ENCODE results near the gene BRINP1.

DNA sequence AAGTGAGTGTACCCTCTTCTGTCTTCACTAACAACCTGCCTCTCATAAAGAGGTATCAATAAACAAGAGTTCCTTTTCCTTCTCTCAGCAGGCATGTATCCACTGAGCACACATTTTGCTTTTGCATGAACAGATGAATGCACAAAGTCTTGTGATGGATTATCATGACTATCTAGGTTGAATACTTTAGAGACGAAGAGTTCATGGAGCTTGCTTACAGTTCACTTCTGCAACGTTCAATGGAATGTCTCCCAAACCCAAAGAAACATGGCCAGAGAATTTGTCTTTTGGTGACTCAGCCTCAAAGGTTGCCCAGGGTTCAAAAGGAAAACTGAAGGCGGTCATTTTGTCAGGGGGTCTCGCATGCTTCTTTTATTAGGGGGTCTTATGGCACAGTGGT, 55.4 kb downstream of the BRINP1 start:
- no peak for TF ChIP-seq POLR2A (IDR thresholded peaks at IDR 0.05; ENCODE audit: low read depth, low read length)
- no peak for TF ChIP-seq IKZF1 (conservative IDR thresholded peaks at IDR 0.05)
- TF ChIP-seq, protein P1, sequence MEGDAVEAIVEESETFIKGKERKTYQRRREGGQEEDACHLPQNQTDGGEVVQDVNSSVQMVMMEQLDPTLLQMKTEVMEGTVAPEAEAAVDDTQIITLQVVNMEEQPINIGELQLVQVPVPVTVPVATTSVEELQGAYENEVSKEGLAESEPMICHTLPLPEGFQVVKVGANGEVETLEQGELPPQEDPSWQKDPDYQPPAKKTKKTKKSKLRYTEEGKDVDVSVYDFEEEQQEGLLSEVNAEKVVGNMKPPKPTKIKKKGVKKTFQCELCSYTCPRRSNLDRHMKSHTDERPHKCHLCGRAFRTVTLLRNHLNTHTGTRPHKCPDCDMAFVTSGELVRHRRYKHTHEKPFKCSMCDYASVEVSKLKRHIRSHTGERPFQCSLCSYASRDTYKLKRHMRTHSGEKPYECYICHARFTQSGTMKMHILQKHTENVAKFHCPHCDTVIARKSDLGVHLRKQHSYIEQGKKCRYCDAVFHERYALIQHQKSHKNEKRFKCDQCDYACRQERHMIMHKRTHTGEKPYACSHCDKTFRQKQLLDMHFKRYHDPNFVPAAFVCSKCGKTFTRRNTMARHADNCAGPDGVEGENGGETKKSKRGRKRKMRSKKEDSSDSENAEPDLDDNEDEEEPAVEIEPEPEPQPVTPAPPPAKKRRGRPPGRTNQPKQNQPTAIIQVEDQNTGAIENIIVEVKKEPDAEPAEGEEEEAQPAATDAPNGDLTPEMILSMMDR (IDR thresholded peaks at IDR 0.05 in 2 of 3, conservative IDR thresholded peaks at IDR 0.05 in 1 of 3; ENCODE audit: control insufficient read depth in 2 of 3, extremely low read depth in 1 of 3, insufficient read depth in 1 of 3, low read depth in 3 of 3, low read length in 3 of 3), result no peak
- TF ChIP-seq ETV6 (conservative IDR thresholded peaks at IDR 0.05 in 1 of 2, IDR thresholded peaks at IDR 0.05 in 1 of 2; ENCODE audit: borderline replicate concordance in 1 of 2, low read depth in 1 of 2), result no peak
- no peak for TF ChIP-seq POU2F2 (IDR thresholded peaks at IDR 0.05; ENCODE audit: borderline replicate concordance, low read depth, low read length)
- TF ChIP-seq RELB (IDR thresholded peaks at IDR 0.05; ENCODE audit: low read depth), result no peak
- no peak for TF ChIP-seq POLR2AphosphoS5 (IDR thresholded peaks at IDR 0.05; ENCODE audit: low read length)
- no peak for TF ChIP-seq ESRRA (IDR thresholded peaks at IDR 0.05; ENCODE audit: low read length)
- no peak for TF ChIP-seq KAT2A (conservative IDR thresholded peaks at IDR 0.05; ENCODE audit: control insufficient read depth, low read depth, low read length)
- TF ChIP-seq SIX5 (IDR thresholded peaks at IDR 0.05; ENCODE audit: low read depth, low read length, severe bottlenecking), result no peak
- TF ChIP-seq RFX5 (IDR thresholded peaks at IDR 0.05; ENCODE audit: low read depth, low read length), result no peak
- TF ChIP-seq MTA3 (IDR thresholded peaks at IDR 0.05; ENCODE audit: borderline replicate concordance, low read length), result no peak
- no peak for TF ChIP-seq EZH2 (IDR thresholded peaks at IDR 0.05; ENCODE audit: borderline replicate concordance, control insufficient read depth, low read depth, low read length)
- TF ChIP-seq, protein P2, sequence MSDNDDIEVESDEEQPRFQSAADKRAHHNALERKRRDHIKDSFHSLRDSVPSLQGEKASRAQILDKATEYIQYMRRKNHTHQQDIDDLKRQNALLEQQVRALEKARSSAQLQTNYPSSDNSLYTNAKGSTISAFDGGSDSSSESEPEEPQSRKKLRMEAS (IDR thresholded peaks at IDR 0.05; ENCODE audit: low read depth, low read length), result no peak

All from GM12878 (cell line).